HepG2 (cell line): Measurements from ENCODE around the gene TXNDC2. TPM values are rescaled to one million over a fixed set of nuclear protein-coding genes. Genes with fewer than 3 reads are reported as not detected.

ENCODE experiments used
- ATAC-seq: fragments of 200-7000 bp; cut with Tn5 transposase; 3 replicates; pipeline ENCODE4 v1.9.1; 2020; ENCODE audit warnings: mild to moderate bottlenecking, moderate library complexity
- BruUV-seq: library from RNA; stranded (reverse); fragments of 400-500 nt; replicated peaks from 2 replicates; lab custom pipeline; 2021; lab: Mats Ljungman, UMichigan
- CTCF ChIA-PET: fragments of 300-600 bp; formaldehyde crosslinking; extraction: SDS; loops from one replicate; lab custom pipeline; 2021; ENCODE audit warnings: low total read pairs, inconsistent platforms, low intra/inter-chr PET ratio; lab: Yijun Ruan, JAX
- POLR2A ChIA-PET: fragments of 350-600 bp; sonication (Branson Sonifier 250); formaldehyde crosslinking; loops from one replicate; lab custom pipeline; 2020; ENCODE audit warnings: antibody characterized with exemption, inconsistent platforms; lab: Yijun Ruan, JAX
- DNase-seq: peaks from one replicate; pipeline ENCODE4 v3.0.0-alpha.2; 2015; ENCODE audit warnings: low spot score
- FAIRE-seq: peaks from 3 replicates; lab custom pipeline; 2011; peaks lifted over from hg19 to GRCh38; lab: Jason Lieb, UNC
- H2AFZ ChIP-seq: one replicate; pipeline ENCODE4 v1.6.1; 2011; ENCODE audit warnings: low read length, inconsistent platforms
- H3K27ac ChIP-seq: fragments of 300-600 bp; 3 replicates; pipeline ENCODE4 v1.8.0; 2011; ENCODE audit warnings: mixed run types, mild to moderate bottlenecking, mixed read lengths, low read length, inconsistent platforms; ENCODE audit not compliant: insufficient read depth; ENCODE audit errors: extremely low read length
- H3K27me3 ChIP-seq, 2 experiments: fragments of 200-600 bp in 1 of 2; 2 replicates in 1 of 2; 3 replicates in 1 of 2; pipeline versions ENCODE4 v1.6.0 to v1.8.0; 2011; ENCODE audit warnings: low read length in 2 of 2, mild to moderate bottlenecking in 2 of 2, moderate library complexity in 2 of 2, inconsistent platforms in 1 of 2; ENCODE audit not compliant: insufficient read depth in 2 of 2, control insufficient read depth in 1 of 2
- H3K36me3 ChIP-seq, 2 experiments: fragments of 200-600 bp in 1 of 2; replicated peaks in 1 of 2; 2 replicates in 1 of 2; 3 replicates in 1 of 2; pipeline versions ENCODE4 v1.5.1 to v1.8.0; 2011; ENCODE audit warnings: low read length in 2 of 2, inconsistent platforms in 1 of 2; ENCODE audit not compliant: insufficient read depth in 2 of 2, control insufficient read depth in 1 of 2
- H3K4me1 ChIP-seq: 2 replicates; pipeline ENCODE4 v1.5.1; 2012; ENCODE audit warnings: low read length, inconsistent platforms; ENCODE audit not compliant: insufficient read depth
- H3K4me2 ChIP-seq: 2 replicates; pipeline ENCODE4 v1.6.0; 2011; ENCODE audit warnings: low read depth, low read length, inconsistent platforms
- H3K4me3 ChIP-seq, 3 experiments: fragments of 200-600 bp in 1 of 3; sonication (generic), shearing (Covaris generic) in 1 of 3; replicated peaks in 1 of 3; 2 replicates each; pipeline ENCODE4 v1.5.1; 2011 to 2016; ENCODE audit warnings: low read length in 3 of 3, inconsistent platforms in 2 of 3, low read depth in 2 of 3, mild to moderate bottlenecking in 2 of 3, control low read depth in 1 of 3, mixed read lengths in 1 of 3; ENCODE audit not compliant: insufficient read depth in 1 of 3
- H3K79me2 ChIP-seq: one replicate; pipeline ENCODE4 v1.6.1; 2011; ENCODE audit warnings: low read length, inconsistent platforms; ENCODE audit not compliant: insufficient read depth
- H3K9ac ChIP-seq: 2 replicates; pipeline ENCODE4 v1.6.0; 2011; ENCODE audit warnings: mild to moderate bottlenecking, low read depth, low read length, inconsistent platforms; ENCODE audit not compliant: insufficient read depth
- H3K9me3 ChIP-seq: 2 replicates; pipeline ENCODE4 v1.5.1; 2012; ENCODE audit warnings: mild to moderate bottlenecking, low read length
- H4K20me1 ChIP-seq: 2 replicates; pipeline ENCODE4 v1.6.0; 2011; ENCODE audit warnings: inconsistent platforms, mild to moderate bottlenecking, low read length, moderate library complexity; ENCODE audit not compliant: insufficient read depth
- ETV5 ChIP-seq: IDR thresholded peaks from 2 replicates; pipeline ENCODE4 v1.6.1; 2018; ENCODE audit warnings: missing biosample characterization, missing genetic modification reagents, inconsistent platforms, borderline replicate concordance
- KDM4B ChIP-seq: sonication (generic); formaldehyde crosslinking; IDR thresholded peaks from 2 replicates; pipeline ENCODE4 v1.4.0; 2020; ENCODE audit warnings: missing genetic modification reagents
- RAD21 ChIP-seq: fragments of 450-650 bp; formaldehyde crosslinking; IDR thresholded peaks from 2 replicates; pipeline ENCODE4 v1.5.0; 2020; ENCODE audit warnings: mild to moderate bottlenecking
- ZC3H4 ChIP-seq: sonication (generic); formaldehyde crosslinking; IDR thresholded peaks from 2 replicates; pipeline ENCODE4 v1.4.0; 2020; ENCODE audit warnings: missing genetic modification reagents, borderline replicate concordance
- ZFP41 ChIP-seq: sonication (generic); formaldehyde crosslinking; IDR thresholded peaks from 2 replicates; pipeline ENCODE4 v1.4.0; 2020; ENCODE audit warnings: mild to moderate bottlenecking, missing genetic modification reagents, borderline replicate concordance
- ZNF414 ChIP-seq: sonication (generic); formaldehyde crosslinking; IDR thresholded peaks from 2 replicates; pipeline ENCODE4 v1.5.0; 2020; ENCODE audit warnings: missing genetic modification reagents
- WGBS: methylation state at CpG from one replicate; pipeline ENCODE4 v1.1.6; 2017; ENCODE audit warnings: low lambda C conversion rate; 5-methylcytosine and 5-hydroxymethylcytosine counted together
- in situ Hi-C: cut with HindIII; loops from 2 replicates; pipeline ENCODE4 v1.10.0; 2017; ENCODE audit warnings: low pct_unique_long_range_greater_than_20kb; ENCODE audit not compliant: extremely low pct_ligation_motif_present
- intact Hi-C: fragments of 100-400 bp; cut with micrococcal nuclease; formaldehyde crosslinking; loops from one replicate; pipeline ENCODE4 v1.10.0; 2022; ENCODE audit not compliant: unreplicated experiment
- polyA plus RNA-seq, 8 experiments: library from polyadenylated mRNA; depleted of rRNA in 3 of 8; stranded (reverse) in 7 of 8; unstranded in 1 of 8; fragments of >200 nt; fragmentation: Illumina TruSeq in 4 of 8; extraction: Trizol in 4 of 8; gene quantifications; 2 replicates each; pipeline versions ENCODE4 v1.2.1 to v1.2.3, GENCODE V29; 2011 to 2016; ENCODE audit warnings: low read depth in 4 of 8, missing spikeins in 1 of 8, mixed read lengths in 1 of 8; ENCODE audit not compliant: insufficient read depth in 1 of 8
- total RNA-seq, 5 experiments: library from RNA; depleted of rRNA; stranded (reverse); fragments of >200 nt; fragmentation: Illumina TruSeq; extraction: Trizol; gene quantifications; 2 replicates each; pipeline ENCODE4 v1.2.3, GENCODE V29; 2016; ENCODE audit warnings: low read depth in 1 of 5
- TF ChIP-seq, protein P1 (sequence below): sonication (generic); formaldehyde crosslinking; IDR thresholded peaks from 2 replicates; pipeline ENCODE4 v1.4.0; 2020; ENCODE audit warnings: missing genetic modification reagents

The TXNDC2 gene
- total and polyA plus RNA-seq, 2 of the 13 experiments (the other 11 are each of a cell fraction or from before 2014, with no cell fraction given) = not detected

- H3K9me3 ChIP-seq = peaks cover 15% of the 10 kb centered on the region
- FAIRE-seq (no peak), DNase-seq (no peak), ATAC-seq (no peak)
- intact Hi-C loops (no loop called here), in situ Hi-C loops (no loop called here)
- ChIA-PET POLR2A (interaction anchor here (0.9 kb wide), 1 partner anchor 52 kb away, joined by 3 read pairs; the partner anchor contains the start of gene VAPA), CTCF (no interaction called here)
- 62% methylated on average over 4 of the region's 4 CpGs for WGBS
- H3K27me3 ChIP-seq = no peaks in the 10 kb centered on the region
- peaks cover 12% of the 10 kb centered on the region for H3K4me1 ChIP-seq
- no peak overlapping the region for H3K27ac ChIP-seq
- no TSS peak for BruUV-seq
- H3K9ac ChIP-seq = no peak overlapping the region
- no peak overlapping the region for H3K4me2 ChIP-seq
- no peak overlapping the region for H2AFZ ChIP-seq
- no peak overlapping the region for H3K4me3 ChIP-seq
- TF ChIP-seq ZFP41 (CRISPR knock-in tag) (no peak), ZNF414 (no peak), KDM4B (CRISPR knock-in tag) (no peak), ETV5 (CRISPR knock-in tag) (no peak), RAD21 (CRISPR knock-in tag) (no peak), ZC3H4 (no peak)
- TF ChIP-seq, protein P1, sequence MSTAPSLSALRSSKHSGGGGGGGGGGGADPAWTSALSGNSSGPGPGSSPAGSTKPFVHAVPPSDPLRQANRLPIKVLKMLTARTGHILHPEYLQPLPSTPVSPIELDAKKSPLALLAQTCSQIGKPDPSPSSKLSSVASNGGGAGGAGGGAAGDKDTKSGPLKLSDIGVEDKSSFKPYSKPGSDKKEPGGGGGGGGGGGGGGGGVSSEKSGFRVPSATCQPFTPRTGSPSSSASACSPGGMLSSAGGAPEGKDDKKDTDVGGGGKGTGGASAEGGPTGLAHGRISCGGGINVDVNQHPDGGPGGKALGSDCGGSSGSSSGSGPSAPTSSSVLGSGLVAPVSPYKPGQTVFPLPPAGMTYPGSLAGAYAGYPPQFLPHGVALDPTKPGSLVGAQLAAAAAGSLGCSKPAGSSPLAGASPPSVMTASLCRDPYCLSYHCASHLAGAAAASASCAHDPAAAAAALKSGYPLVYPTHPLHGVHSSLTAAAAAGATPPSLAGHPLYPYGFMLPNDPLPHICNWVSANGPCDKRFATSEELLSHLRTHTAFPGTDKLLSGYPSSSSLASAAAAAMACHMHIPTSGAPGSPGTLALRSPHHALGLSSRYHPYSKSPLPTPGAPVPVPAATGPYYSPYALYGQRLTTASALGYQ = no peak
- H3K79me2 ChIP-seq = no peaks in the 10 kb centered on the region
- H3K36me3 ChIP-seq = no peaks in the 10 kb centered on the region
- H4K20me1 ChIP-seq = no peaks in the 10 kb centered on the region
These were observed 23.8 kb upstream of the TXNDC2 start for GRCh38 chr18:9861933-9862332.
